ENCODE data around the gene PLA2G2C.

- TF ChIP-seq ARNTL (CRISPR knock-in tag; IDR thresholded peaks at IDR 0.05; ENCODE audit: borderline replicate concordance, low read depth) (no peak), CSDC2 (CRISPR knock-in tag; IDR thresholded peaks at IDR 0.05) (no peak), ESRRG (CRISPR knock-in tag; IDR thresholded peaks at IDR 0.05) (no peak), SNAI2 (CRISPR knock-in tag; IDR thresholded peaks at IDR 0.05) (no peak), CREB5 (CRISPR knock-in tag; IDR thresholded peaks at IDR 0.05; ENCODE audit: low read depth) (no peak), TCF4 (CRISPR knock-in tag; IDR thresholded peaks at IDR 0.05; ENCODE audit: borderline replicate concordance) (no peak), CSRNP3 (CRISPR knock-in tag; IDR thresholded peaks at IDR 0.05) (no peak), ZNF565 (CRISPR knock-in tag; conservative IDR thresholded peaks at IDR 0.05; ENCODE audit: low read depth) (no peak), RARB (CRISPR knock-in tag; IDR thresholded peaks at IDR 0.05) (no peak)
Observed at GRCh38 chr1:20184481-20184900, 1.8 kb downstream of the PLA2G2C start.
